KOPT-K1 (cell line): Measurements from ENCODE around the gene NANOGP8.
"Not testable (repeated sequence)": the region's sequence is repeated elsewhere in the genome, so short reads cannot be mapped to it uniquely, and the experiment has no call there.

Experiments
- H3K27ac ChIP-seq: fragments of 200-600 bp; sonication (generic); 2 replicates; pipeline ENCODE4 v1.5.1; 2016; ENCODE audit warnings: antibody characterized with exemption, mild to moderate bottlenecking, low read depth, low read length; ENCODE audit not compliant: poor library complexity, severe bottlenecking
- H3K36me3 ChIP-seq: fragments of 200-600 bp; sonication (generic); 2 replicates; pipeline ENCODE4 v1.5.1; 2017; ENCODE audit warnings: antibody characterized with exemption, mild to moderate bottlenecking, low read length, moderate library complexity; ENCODE audit not compliant: insufficient read depth
- H3K9me3 ChIP-seq: fragments of 200-600 bp; sonication (generic); 2 replicates; pipeline ENCODE4 v1.5.1; 2017; ENCODE audit warnings: antibody characterized with exemption, low read length, mild to moderate bottlenecking; ENCODE audit not compliant: insufficient read depth, poor library complexity, severe bottlenecking

The NANOGP8 gene

GRCh38 chr15:35085176-35085919, at the start of gene NANOGP8:
TSS of gene NANOGP8 (minus strand) at chr15:35085295. CDS start at chr15:35085110, 185 bp downstream.
- not testable (repeated sequence) for H3K27ac ChIP-seq, H3K9me3 ChIP-seq, H3K36me3 ChIP-seq

DNA sequence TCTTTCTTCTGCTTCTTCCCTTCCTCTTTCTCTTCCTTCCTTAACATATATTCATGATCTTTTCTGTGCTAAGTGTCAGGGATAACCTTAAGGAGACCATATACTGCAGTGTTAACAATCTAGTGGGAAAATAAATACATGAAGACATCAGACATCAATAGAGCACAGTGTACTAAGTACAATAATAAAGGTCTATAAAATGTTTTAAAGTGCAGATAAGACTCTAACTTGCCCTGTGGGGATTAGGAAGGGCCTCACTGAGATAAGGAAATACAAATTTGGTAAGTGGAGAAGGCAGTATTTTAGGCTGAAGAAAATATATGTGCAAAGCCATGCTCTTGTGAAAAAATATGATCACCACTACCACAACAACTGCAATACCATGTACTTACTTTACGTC, 49.2 kb upstream of the NANOGP8 start:
- Histone ChIP-seq H3K9me3 (no peaks in the 10 kb centered on the region), H3K27ac (no peak overlapping the region), H3K36me3 (no peaks in the 10 kb centered on the region)

- Histone ChIP-seq H3K9me3 (no peaks in the 10 kb centered on the region), H3K27ac (no peak overlapping the region), H3K36me3 (no peaks in the 10 kb centered on the region)
Measured at GRCh38 chr15:35130245-35130644, 45.1 kb upstream of the NANOGP8 start.

GRCh38 chr15:35129361-35129760, 44.3 kb upstream of the NANOGP8 start:
- no peaks in the 10 kb centered on the region for H3K9me3 ChIP-seq
- H3K27ac ChIP-seq = no peak overlapping the region
- no peaks in the 10 kb centered on the region for H3K36me3 ChIP-seq

GRCh38 chr15:35127717-35128116, 42.6 kb upstream of the NANOGP8 start:
- no peaks in the 10 kb centered on the region for H3K36me3 ChIP-seq
- H3K27ac ChIP-seq = no peak overlapping the region
- no peaks in the 10 kb centered on the region for H3K9me3 ChIP-seq

GRCh38 chr15:35126236-35126635, 41.1 kb upstream of the NANOGP8 start:
- H3K27ac ChIP-seq = no peak overlapping the region
- no peaks in the 10 kb centered on the region for H3K9me3 ChIP-seq
- no peaks in the 10 kb centered on the region for H3K36me3 ChIP-seq

DNA sequence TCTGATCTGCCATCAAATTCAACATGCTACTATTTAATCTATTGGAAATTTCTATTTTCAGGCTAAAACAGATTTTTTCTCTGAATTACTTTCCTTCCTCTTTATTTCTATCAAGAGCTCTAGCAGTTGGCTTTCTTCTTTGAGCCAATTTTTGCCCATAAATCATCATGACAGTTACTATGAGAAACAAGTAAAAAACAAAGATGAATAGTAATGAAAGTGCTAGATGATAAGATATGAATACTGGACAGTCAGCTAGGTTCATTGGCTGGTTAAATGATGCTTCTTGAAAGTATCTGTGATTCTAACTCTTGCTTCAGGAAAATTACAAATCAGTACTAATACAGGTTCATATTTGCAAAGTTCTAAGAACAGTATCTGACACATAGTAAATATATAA, 38.6 kb upstream of the NANOGP8 start:
- no peaks in the 10 kb centered on the region for H3K36me3 ChIP-seq
- no peaks in the 10 kb centered on the region for H3K9me3 ChIP-seq
- H3K27ac ChIP-seq = no peak overlapping the region

DNA sequence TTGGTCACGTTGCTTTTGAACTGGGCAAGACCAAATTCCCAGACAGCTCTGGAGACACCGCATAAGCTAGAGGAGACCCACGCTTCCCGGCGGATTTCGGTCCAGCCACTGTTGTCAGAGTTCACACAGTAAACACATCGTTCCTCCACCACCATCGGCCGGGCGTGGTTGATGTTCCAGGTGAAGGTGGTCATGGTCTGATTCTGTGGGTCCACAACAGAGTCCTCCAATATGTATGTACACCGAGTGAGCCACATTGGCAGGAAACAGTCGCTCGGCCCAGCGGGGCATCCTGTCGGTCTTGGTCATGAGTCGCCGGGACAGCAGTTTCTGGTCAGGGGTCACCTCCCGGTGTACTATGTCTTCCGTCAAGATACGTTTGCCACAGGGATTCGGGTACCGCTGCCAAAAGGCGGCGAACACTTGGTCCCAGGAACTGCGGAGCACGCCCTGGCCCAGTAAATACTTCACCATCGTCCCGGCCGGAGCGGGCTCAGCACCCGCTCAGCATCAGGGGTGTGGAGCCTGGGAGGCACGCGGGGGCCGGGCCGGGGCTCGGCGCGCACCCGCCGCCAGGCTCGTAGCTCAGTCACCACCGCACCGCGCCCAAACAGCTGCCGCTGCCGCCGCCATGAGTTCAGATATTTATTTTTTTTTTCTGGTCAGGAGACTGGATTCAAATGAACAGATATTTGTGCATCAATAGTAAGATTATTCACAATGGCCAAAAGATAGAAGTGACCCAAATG, 36.7 kb upstream of the NANOGP8 start:
- Histone ChIP-seq H3K27ac (no peak overlapping the region), H3K36me3 (no peaks in the 10 kb centered on the region), H3K9me3 (no peaks in the 10 kb centered on the region)

- no peaks in the 10 kb centered on the region for H3K36me3 ChIP-seq
- H3K27ac ChIP-seq = no peak overlapping the region
- no peaks in the 10 kb centered on the region for H3K9me3 ChIP-seq
Measured at GRCh38 chr15:35120173-35120572, 35.1 kb upstream of the NANOGP8 start.

GRCh38 chr15:35118960-35119359, 33.9 kb upstream of the NANOGP8 start:
- H3K9me3 ChIP-seq = no peaks in the 10 kb centered on the region
- H3K36me3 ChIP-seq = no peaks in the 10 kb centered on the region
- H3K27ac ChIP-seq = no peak overlapping the region

DNA sequence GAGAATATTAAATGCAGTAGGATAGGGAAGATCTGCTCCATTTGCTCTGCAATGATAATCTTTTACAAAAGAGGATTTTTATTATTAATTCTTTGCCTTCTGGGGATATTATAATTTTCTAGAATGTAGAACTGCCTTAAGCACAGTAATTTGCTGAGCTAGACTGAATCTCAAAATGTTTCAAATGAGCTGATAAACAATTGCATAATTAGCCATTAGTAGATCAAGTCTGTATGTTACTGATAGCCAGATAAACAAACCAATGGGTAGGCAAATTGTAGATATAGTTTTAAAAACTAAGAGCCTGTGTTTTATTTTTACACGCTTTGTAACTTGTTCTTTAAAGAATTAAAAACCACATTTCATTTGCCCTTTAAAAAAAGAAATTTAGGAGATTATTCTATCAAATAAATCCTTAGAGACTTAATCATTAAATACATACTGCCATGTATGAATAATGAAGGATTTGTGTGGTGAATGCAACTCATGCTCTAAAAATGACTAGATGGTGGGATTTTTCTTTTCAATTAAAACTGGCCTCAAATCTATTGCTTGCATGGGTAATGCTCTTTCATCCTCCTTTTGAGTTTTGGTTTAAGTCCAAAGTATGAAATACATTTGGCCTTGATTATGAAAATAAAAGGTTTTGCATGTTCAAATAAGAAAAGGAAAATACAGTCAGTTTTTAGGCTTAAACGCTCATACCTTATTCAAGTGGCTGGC, 32.6 kb upstream of the NANOGP8 start:
- Histone ChIP-seq H3K27ac (no peak overlapping the region), H3K9me3 (no peaks in the 10 kb centered on the region), H3K36me3 (no peaks in the 10 kb centered on the region)

- Histone ChIP-seq H3K36me3 (no peaks in the 10 kb centered on the region), H3K27ac (no peak overlapping the region), H3K9me3 (no peaks in the 10 kb centered on the region)
Measured at GRCh38 chr15:35115155-35115725, 30.1 kb upstream of the NANOGP8 start.

DNA sequence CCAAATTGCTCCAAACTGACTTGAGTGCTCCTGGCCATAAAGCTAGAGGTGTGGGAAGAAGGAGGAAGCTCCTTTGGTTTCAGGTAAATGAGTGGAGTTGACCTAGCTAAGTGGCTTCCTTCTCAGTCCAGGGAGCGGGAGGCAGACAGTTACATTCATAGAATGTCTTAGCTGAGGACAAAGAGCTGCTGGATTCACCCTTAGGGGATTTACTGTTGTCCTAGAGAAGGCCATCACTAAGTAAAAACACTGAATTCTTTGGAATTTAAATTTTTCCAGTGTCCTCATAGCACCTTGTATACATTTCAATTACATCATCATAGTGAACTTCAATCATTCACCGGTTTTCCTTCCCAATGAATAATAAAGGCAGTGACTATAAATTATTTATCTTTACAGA, 27.3 kb upstream of the NANOGP8 start:
- no peaks in the 10 kb centered on the region for H3K9me3 ChIP-seq
- H3K27ac ChIP-seq = no peak overlapping the region
- no peaks in the 10 kb centered on the region for H3K36me3 ChIP-seq

- Histone ChIP-seq H3K27ac (no peak overlapping the region), H3K9me3 (no peaks in the 10 kb centered on the region), H3K36me3 (no peaks in the 10 kb centered on the region)
Measured at GRCh38 chr15:35111861-35112260, 26.8 kb upstream of the NANOGP8 start.

- H3K27ac ChIP-seq = no peak overlapping the region
- H3K36me3 ChIP-seq = no peaks in the 10 kb centered on the region
- no peaks in the 10 kb centered on the region for H3K9me3 ChIP-seq
Measured at GRCh38 chr15:35108453-35108852, 23.4 kb upstream of the NANOGP8 start.
